HG02678 (cell line): Measurements from ENCODE around the gene CAMK2N2.

Experiments
- ATAC-seq: cut with Tn5 transposase; IDR thresholded peaks from one replicate; pipeline ENCODE4 v1.9.1; 2021; ENCODE audit warnings: mild to moderate bottlenecking, moderate library complexity; ENCODE audit not compliant: unreplicated experiment

CAMK2N2 gene

GRCh38 chr3:184261270-184261853 is at the start of gene CAMK2N2:
TSS of gene CAMK2N2 (minus strand) at chr3:184261553. CDS start at chr3:184261285, 268 bp downstream.
- peak; percentile 54 for ATAC-seq

GRCh38 chr3:184308744-184309143 is 47.4 kb upstream of the CAMK2N2 start:
- ATAC-seq, result no peak

- no peak for ATAC-seq
These were observed 46.6 kb upstream of the CAMK2N2 start for GRCh38 chr3:184307915-184308314.

- ATAC-seq, result no peak
These were observed 45.1 kb upstream of the CAMK2N2 start for GRCh38 chr3:184306341-184306972.

- no peak for ATAC-seq
These were observed 44.2 kb upstream of the CAMK2N2 start for GRCh38 chr3:184305577-184305976.

- no peak for ATAC-seq
These were observed 39.0 kb upstream of the CAMK2N2 start for GRCh38 chr3:184300378-184300720.

GRCh38 chr3:184299488-184300377 is 38.4 kb upstream of the CAMK2N2 start:
- no peak for ATAC-seq

- ATAC-seq, result peak; percentile 92
These were observed 37.6 kb upstream of the CAMK2N2 start, which contains the start of gene PSMD2 for GRCh38 chr3:184298759-184299487. TSS of gene PSMD2 (plus strand) at chr3:184299241. CDS start at chr3:184299267, 26 bp downstream.

- ATAC-seq, result no peak
These were observed 35.3 kb upstream of the CAMK2N2 start for GRCh38 chr3:184296616-184297015.

GRCh38 chr3:184295771-184296170 is 34.4 kb upstream of the CAMK2N2 start:
- no peak for ATAC-seq

- ATAC-seq, result no peak
These were observed 30.5 kb upstream of the CAMK2N2 start for GRCh38 chr3:184291738-184292445.

- ATAC-seq, result no peak
These were observed 29.8 kb upstream of the CAMK2N2 start for GRCh38 chr3:184291044-184291737.

- no peak for ATAC-seq
These were observed 29.0 kb upstream of the CAMK2N2 start for GRCh38 chr3:184290331-184290730.

- no peak for ATAC-seq
These were observed 28.1 kb upstream of the CAMK2N2 start for GRCh38 chr3:184289426-184289938.

- ATAC-seq, result no peak
These were observed 23.3 kb upstream of the CAMK2N2 start for GRCh38 chr3:184284696-184285095.

GRCh38 chr3:184283681-184284080 is 22.3 kb upstream of the CAMK2N2 start:
- no peak for ATAC-seq

GRCh38 chr3:184282941-184283340 is 21.6 kb upstream of the CAMK2N2 start:
- ATAC-seq, result no peak

- ATAC-seq, result no peak
These were observed 16.0 kb upstream of the CAMK2N2 start for GRCh38 chr3:184277366-184277765.
